ENCODE measurements around the gene SKAP2. TPM values are rescaled to one million over a fixed set of nuclear protein-coding genes. Genes with fewer than 3 reads are reported as not detected.

The SKAP2 gene
- total and polyA plus RNA-seq, 2 of the 4 experiments (the other 2 are of a cell fraction) = 5.7 to 7.4 TPM

DNA sequence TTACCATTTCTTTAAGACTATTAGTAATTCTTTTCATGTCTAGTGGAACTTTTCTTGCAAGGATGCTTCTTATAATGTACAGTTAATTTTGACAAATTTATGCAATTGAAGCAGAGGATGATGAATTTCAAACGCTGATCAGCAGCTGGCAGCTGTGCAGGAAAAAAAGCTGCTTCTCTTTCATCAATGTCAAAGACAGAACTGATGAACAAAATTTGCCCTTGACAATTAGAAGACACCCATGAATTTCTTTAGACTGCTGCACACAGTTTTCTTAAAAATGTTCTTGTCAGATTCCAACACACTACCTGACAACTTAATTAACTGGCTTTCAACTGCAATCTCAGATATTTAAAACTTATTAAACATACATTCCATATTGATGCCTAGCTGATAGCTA, 138.3 kb downstream of the SKAP2 start:
- Histone ChIP-seq H3K4me1 (ENCODE audit: control insufficient read depth, insufficient read depth, low read length) (no peaks in the 10 kb centered on the region), H3K4ac (ENCODE audit: low read depth, low read length) (no peak overlapping the region), H2AFZ (replicated peaks; ENCODE audit: low read length, poor library complexity) (no peak overlapping the region), H2BK15ac (ENCODE audit: low read depth, low read length) (no peak overlapping the region), H4K5ac (ENCODE audit: low read depth, low read length) (no peak overlapping the region), H3K27me3 (ENCODE audit: control insufficient read depth, insufficient read depth, low read length) (no peaks in the 10 kb centered on the region), H3K36me3 (ENCODE audit: control insufficient read depth, insufficient read depth, low read length) (no peaks in the 10 kb centered on the region), H3K79me1 (ENCODE audit: low read depth in 1 of 2, low read length in 2 of 2) (no peaks in the 10 kb centered on the region), H3K18ac (ENCODE audit: low read depth, low read length) (no peak overlapping the region), H2BK120ac (ENCODE audit: low read depth, low read length) (no peak overlapping the region), H3K56ac (ENCODE audit: extremely low read depth, insufficient read depth, low read length) (no peak overlapping the region), H3K14ac (replicated peaks; ENCODE audit: low read depth, low read length) (no peak overlapping the region), H4K20me1 (ENCODE audit: insufficient read depth, low read length) (no peaks in the 10 kb centered on the region), H3K23ac (ENCODE audit: low read depth, low read length) (no peak overlapping the region), H2AK5ac (ENCODE audit: low read depth, low read length) (no peak overlapping the region), H3K9me1 (ENCODE audit: insufficient read depth, low read length) (no peaks in the 10 kb centered on the region), H2BK20ac (ENCODE audit: low read depth, low read length) (no peak overlapping the region), H4K8ac (ENCODE audit: low read depth in 2 of 2, low read length in 2 of 2) (no peak overlapping the region), H4K91ac (ENCODE audit: insufficient read depth, low read depth, low read length) (no peak overlapping the region), H3K9ac (ENCODE audit: low read depth, low read length) (no peak overlapping the region), H3K4me2 (ENCODE audit: low read depth, low read length) (no peak overlapping the region), H3K27ac (ENCODE audit: insufficient read depth, low read length) (no peak overlapping the region), H3K4me3 (ENCODE audit: insufficient read depth, low read depth, low read length) (no peak overlapping the region), H3K9me3 (ENCODE audit: control insufficient read depth, insufficient read depth, low read length) (no peaks in the 10 kb centered on the region), H2BK5ac (ENCODE audit: low read depth, low read length, poor library complexity, severe bottlenecking) (no peak overlapping the region), H2AK9ac (replicated peaks; ENCODE audit: low read depth, low read length, poor library complexity) (no peak overlapping the region)
- dilution Hi-C loops (cut with HindIII; ENCODE audit: low sequenced_read_pairs, unreplicated experiment) = no loop called here
- ChIA-PET CTCF (no interaction called here), POLR2A (ENCODE audit: unreplicated experiment) (no interaction called here)
- TF ChIP-seq FOS (IDR thresholded peaks at IDR 0.05; ENCODE audit: low read depth, low read length) (no peak), POLR2A (IDR thresholded peaks at IDR 0.05; ENCODE audit: low read depth, low read length) (no peak), CHD1 (IDR thresholded peaks at IDR 0.05; ENCODE audit: low read depth, low read length) (no peak), RCOR1 (IDR thresholded peaks at IDR 0.05; ENCODE audit: insufficient replicate concordance, low read length) (no peak), CEBPB (IDR thresholded peaks at IDR 0.05; ENCODE audit: low read depth, low read length) (no peak), MXI1 (IDR thresholded peaks at IDR 0.05; ENCODE audit: borderline replicate concordance, low read depth, low read length) (no peak), BHLHE40 (IDR thresholded peaks at IDR 0.05; ENCODE audit: low read depth, low read length) (no peak), RAD21 (IDR thresholded peaks at IDR 0.05; ENCODE audit: low read length) (no peak), RFX5 (IDR thresholded peaks at IDR 0.05; ENCODE audit: low read depth, low read length) (no peak), SMC3 (IDR thresholded peaks at IDR 0.05; ENCODE audit: low read depth, low read length) (no peak), MAZ (IDR thresholded peaks at IDR 0.05; ENCODE audit: borderline replicate concordance, low read depth, low read length) (no peak), NFE2L2 (IDR thresholded peaks at IDR 0.05; ENCODE audit: low read depth, low read length) (no peak), MAFK (IDR thresholded peaks at IDR 0.05; ENCODE audit: low read depth, low read length) (no peak)
- TF ChIP-seq, protein P1, sequence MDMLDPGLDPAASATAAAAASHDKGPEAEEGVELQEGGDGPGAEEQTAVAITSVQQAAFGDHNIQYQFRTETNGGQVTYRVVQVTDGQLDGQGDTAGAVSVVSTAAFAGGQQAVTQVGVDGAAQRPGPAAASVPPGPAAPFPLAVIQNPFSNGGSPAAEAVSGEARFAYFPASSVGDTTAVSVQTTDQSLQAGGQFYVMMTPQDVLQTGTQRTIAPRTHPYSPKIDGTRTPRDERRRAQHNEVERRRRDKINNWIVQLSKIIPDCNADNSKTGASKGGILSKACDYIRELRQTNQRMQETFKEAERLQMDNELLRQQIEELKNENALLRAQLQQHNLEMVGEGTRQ (IDR thresholded peaks at IDR 0.05; ENCODE audit: low read depth, low read length) = no peak
- TF ChIP-seq, protein P2, sequence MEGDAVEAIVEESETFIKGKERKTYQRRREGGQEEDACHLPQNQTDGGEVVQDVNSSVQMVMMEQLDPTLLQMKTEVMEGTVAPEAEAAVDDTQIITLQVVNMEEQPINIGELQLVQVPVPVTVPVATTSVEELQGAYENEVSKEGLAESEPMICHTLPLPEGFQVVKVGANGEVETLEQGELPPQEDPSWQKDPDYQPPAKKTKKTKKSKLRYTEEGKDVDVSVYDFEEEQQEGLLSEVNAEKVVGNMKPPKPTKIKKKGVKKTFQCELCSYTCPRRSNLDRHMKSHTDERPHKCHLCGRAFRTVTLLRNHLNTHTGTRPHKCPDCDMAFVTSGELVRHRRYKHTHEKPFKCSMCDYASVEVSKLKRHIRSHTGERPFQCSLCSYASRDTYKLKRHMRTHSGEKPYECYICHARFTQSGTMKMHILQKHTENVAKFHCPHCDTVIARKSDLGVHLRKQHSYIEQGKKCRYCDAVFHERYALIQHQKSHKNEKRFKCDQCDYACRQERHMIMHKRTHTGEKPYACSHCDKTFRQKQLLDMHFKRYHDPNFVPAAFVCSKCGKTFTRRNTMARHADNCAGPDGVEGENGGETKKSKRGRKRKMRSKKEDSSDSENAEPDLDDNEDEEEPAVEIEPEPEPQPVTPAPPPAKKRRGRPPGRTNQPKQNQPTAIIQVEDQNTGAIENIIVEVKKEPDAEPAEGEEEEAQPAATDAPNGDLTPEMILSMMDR (conservative IDR thresholded peaks at IDR 0.05; ENCODE audit: low read depth, low read length) = no peak
- TF ChIP-seq, protein P3, sequence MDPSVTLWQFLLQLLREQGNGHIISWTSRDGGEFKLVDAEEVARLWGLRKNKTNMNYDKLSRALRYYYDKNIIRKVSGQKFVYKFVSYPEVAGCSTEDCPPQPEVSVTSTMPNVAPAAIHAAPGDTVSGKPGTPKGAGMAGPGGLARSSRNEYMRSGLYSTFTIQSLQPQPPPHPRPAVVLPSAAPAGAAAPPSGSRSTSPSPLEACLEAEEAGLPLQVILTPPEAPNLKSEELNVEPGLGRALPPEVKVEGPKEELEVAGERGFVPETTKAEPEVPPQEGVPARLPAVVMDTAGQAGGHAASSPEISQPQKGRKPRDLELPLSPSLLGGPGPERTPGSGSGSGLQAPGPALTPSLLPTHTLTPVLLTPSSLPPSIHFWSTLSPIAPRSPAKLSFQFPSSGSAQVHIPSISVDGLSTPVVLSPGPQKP (IDR thresholded peaks at IDR 0.05; ENCODE audit: borderline replicate concordance, low read depth, low read length) = no peak
- DNase-seq (no peak), ATAC-seq (ENCODE audit: low read depth) (no peak)
- intact Hi-C loops (cut with micrococcal nuclease) = no loop called here
- no CpG with 5 or more reads among the region's 1 CpG for WGBS, 2 experiments (ENCODE audit: extremely low coverage in 2 of 2, insufficient read length in 1 of 2)
- no TSS peak for BruUV-seq (replicated peaks)
- in situ Hi-C loops (cut with MboI; ENCODE audit: low sequenced_read_pairs) = no loop called here
